PC-3 (cell line): ENCODE data around the gene RBMS3. TPM values are rescaled to one million over a fixed set of nuclear protein-coding genes. Genes with fewer than 3 reads are reported as not detected.

ENCODE experiments used
- ATAC-seq: fragments of 200-7000 bp; cut with Tn5 transposase; 2 replicates; pipeline ENCODE4 v1.9.1; 2020; ENCODE audit warnings: mild to moderate bottlenecking, moderate library complexity
- BruUV-seq: library from RNA; stranded (reverse); fragments of 400-500 nt; replicated peaks from 2 replicates; lab custom pipeline; 2021; lab: Mats Ljungman, UMichigan
- CTCF ChIA-PET: fragments of 300-600 bp; sonication (Branson Sonifier 250); formaldehyde crosslinking; loops from one replicate; lab custom pipeline; 2022; ENCODE audit warnings: antibody characterized with exemption; lab: Charles Lee
- POLR2A ChIA-PET: fragments of 300-600 bp; sonication (Branson Sonifier 250); formaldehyde crosslinking; loops from one replicate; lab custom pipeline; 2022; ENCODE audit warnings: antibody characterized with exemption; ENCODE audit not compliant: unreplicated experiment; lab: Charles Lee
- DNase-seq: peaks from one replicate; pipeline ENCODE4 v3.0.0-alpha.2; 2015
- H2AFZ ChIP-seq: fragments of 300-600 bp; sonication (generic); 2 replicates; pipeline ENCODE4 v1.6.0; 2016; ENCODE audit warnings: antibody characterized with exemption, low read length
- H3F3A ChIP-seq: fragments of 300-600 bp; sonication (generic); one replicate; pipeline ENCODE4 v1.6.0; 2017; ENCODE audit warnings: antibody characterized with exemption, low read length, control low read depth, mild to moderate bottlenecking; ENCODE audit not compliant: unreplicated experiment
- H3K27ac ChIP-seq: fragments of 300-600 bp; sonication (generic); 2 replicates; pipeline ENCODE4 v1.5.1; 2016; ENCODE audit warnings: mild to moderate bottlenecking, low read length
- H3K27me3 ChIP-seq: fragments of 300-600 bp; sonication (generic); 2 replicates; pipeline ENCODE4 v1.6.1; 2016; ENCODE audit warnings: low read length, mixed read lengths
- H3K36me3 ChIP-seq: fragments of 300-600 bp; sonication (generic); 2 replicates; pipeline ENCODE4 v1.6.1; 2016; ENCODE audit warnings: low read depth, mixed run types, low read length, mixed read lengths
- H3K4me1 ChIP-seq: fragments of 300-600 bp; sonication (generic); 2 replicates; pipeline ENCODE4 v1.5.1; 2016; ENCODE audit warnings: low read length; ENCODE audit not compliant: insufficient read depth
- H3K4me2 ChIP-seq: fragments of 300-600 bp; sonication (generic); 2 replicates; pipeline ENCODE4 v1.6.0; 2016; ENCODE audit warnings: low read length
- H3K4me3 ChIP-seq: fragments of 300-600 bp; sonication (generic); 2 replicates; pipeline ENCODE4 v1.5.1; 2016; ENCODE audit warnings: mild to moderate bottlenecking, low read length, mixed read lengths
- H3K79me2 ChIP-seq: fragments of 300-600 bp; sonication (generic); 2 replicates; pipeline ENCODE4 v1.6.1; 2017; ENCODE audit warnings: low read length, mixed read lengths
- H3K9ac ChIP-seq: fragments of 300-600 bp; sonication (generic); 2 replicates; pipeline ENCODE4 v1.6.0; 2016; ENCODE audit warnings: mild to moderate bottlenecking, low read length
- H3K9me2 ChIP-seq: fragments of 300-600 bp; sonication (generic); replicated peaks from 2 replicates; pipeline ENCODE4 v1.6.1; 2016; ENCODE audit warnings: mixed run types, low read length, mixed read lengths
- H3K9me3 ChIP-seq: fragments of 300-600 bp; sonication (generic); 2 replicates; pipeline ENCODE4 v1.6.1; 2016; ENCODE audit warnings: low read length, mixed read lengths
- H4K20me1 ChIP-seq: fragments of 300-600 bp; sonication (generic); 2 replicates; pipeline ENCODE4 v1.6.1; 2016; ENCODE audit warnings: low read length, mixed read lengths
- CTCF ChIP-seq: fragments of 300-600 bp; sonication (generic); conservative IDR thresholded peaks from 2 replicates; pipeline ENCODE4 v1.5.1; 2017; ENCODE audit warnings: antibody characterized with exemption, low read depth, mild to moderate bottlenecking, low read length
- EZH2 ChIP-seq: fragments of 300-600 bp; sonication (generic); IDR thresholded peaks from one replicate; pipeline ENCODE4 v1.6.1; 2017; ENCODE audit warnings: antibody characterized with exemption, mild to moderate bottlenecking, low read length; ENCODE audit not compliant: unreplicated experiment
- EZH2phosphoT487 ChIP-seq: fragments of 300-600 bp; sonication (generic); IDR thresholded peaks from 2 replicates; pipeline ENCODE4 v1.6.1; 2018; ENCODE audit warnings: mild to moderate bottlenecking, antibody characterized with exemption, low read length, borderline replicate concordance
- intact Hi-C: fragments of 100-400 bp; cut with micrococcal nuclease; formaldehyde crosslinking; loops from 2 replicates; pipeline ENCODE4 v1.9.0; 2023
- total RNA-seq: library from RNA; depleted of rRNA; stranded (reverse); fragments of >200 nt; gene quantifications from 2 replicates; pipeline ENCODE4 v1.2.3, GENCODE V29; 2014

The RBMS3 gene
- total RNA-seq, 1 experiment from 2014 or later = 5.4 TPM

GRCh38 chr3:29416514-29416913, 135.6 kb downstream of the RBMS3 start:
- DNase-seq = no peak
- no TSS peak for BruUV-seq
- no peak overlapping the region for H3K4me3 ChIP-seq
- no peaks in the 10 kb centered on the region for H3F3A ChIP-seq
- H3K9me3 ChIP-seq = no peaks in the 10 kb centered on the region
- ChIA-PET POLR2A (no interaction called here), CTCF (no interaction called here)
- no peaks in the 10 kb centered on the region for H3K9me2 ChIP-seq
- no peaks in the 10 kb centered on the region for H4K20me1 ChIP-seq
- H3K27me3 ChIP-seq = no peaks in the 10 kb centered on the region
- H3K79me2 ChIP-seq = no peaks in the 10 kb centered on the region
- TF ChIP-seq EZH2 (no peak), CTCF (no peak), EZH2phosphoT487 (no peak)
- H2AFZ ChIP-seq = no peak overlapping the region
- no peak overlapping the region for H3K27ac ChIP-seq
- H3K36me3 ChIP-seq = no peaks in the 10 kb centered on the region
- no peak overlapping the region for H3K9ac ChIP-seq
- H3K4me1 ChIP-seq = no peaks in the 10 kb centered on the region
- H3K4me2 ChIP-seq = no peak overlapping the region
- intact Hi-C loops = no loop called here
- no peak for ATAC-seq

GRCh38 chr3:29420106-29420505, 139.2 kb downstream of the RBMS3 start:
- H4K20me1 ChIP-seq = no peaks in the 10 kb centered on the region
- no TSS peak for BruUV-seq
- no peak overlapping the region for H3K27ac ChIP-seq
- no peak overlapping the region for H3K9ac ChIP-seq
- ATAC-seq (no peak), DNase-seq (no peak)
- no peaks in the 10 kb centered on the region for H3K27me3 ChIP-seq
- H3K9me3 ChIP-seq = no peaks in the 10 kb centered on the region
- H3K9me2 ChIP-seq = no peaks in the 10 kb centered on the region
- intact Hi-C loops = no loop called here
- H3K79me2 ChIP-seq = no peaks in the 10 kb centered on the region
- H3K36me3 ChIP-seq = no peaks in the 10 kb centered on the region
- TF ChIP-seq CTCF (no peak), EZH2 (no peak), EZH2phosphoT487 (no peak)
- no peak overlapping the region for H3K4me3 ChIP-seq
- no peak overlapping the region for H3K4me2 ChIP-seq
- no peaks in the 10 kb centered on the region for H3K4me1 ChIP-seq
- ChIA-PET POLR2A (no interaction called here), CTCF (no interaction called here)
- no peaks in the 10 kb centered on the region for H3F3A ChIP-seq
- H2AFZ ChIP-seq = no peak overlapping the region

GRCh38 chr3:29426302-29427226, 145.7 kb downstream of the RBMS3 start:
- ATAC-seq (no peak), DNase-seq (no peak)
- no TSS peak for BruUV-seq
- Histone ChIP-seq H3K9ac (no peak overlapping the region), H3K4me1 (peaks cover 12% of the 10 kb centered on the region), H3K9me2 (no peaks in the 10 kb centered on the region; the same call in 1 of the 2 replicates), H3K27ac (no peak overlapping the region), H3K4me3 (no peak overlapping the region), H2AFZ (no peak overlapping the region), H3K4me2 (no peak overlapping the region), H3F3A (no peaks in the 10 kb centered on the region), H3K79me2 (no peaks in the 10 kb centered on the region), H3K36me3 (no peaks in the 10 kb centered on the region), H4K20me1 (no peaks in the 10 kb centered on the region), H3K9me3 (no peaks in the 10 kb centered on the region), H3K27me3 (no peaks in the 10 kb centered on the region)
- POLR2A ChIA-PET = no interaction called here
- intact Hi-C loops = no loop called here
- CTCF ChIA-PET = interaction anchor here (0.6 kb wide), 1 partner anchor 331 kb away, joined by 3 read pairs; no protein-coding TSS in a partner anchor
- TF ChIP-seq CTCF = no peak
- no peak for TF ChIP-seq EZH2phosphoT487
- no peak for TF ChIP-seq EZH2
